ENCODE results near the gene SDHA. TPM values are rescaled to one million over a fixed set of nuclear protein-coding genes. Genes with fewer than 3 reads are reported as not detected.
"Not testable (repeated sequence)": the region's sequence is repeated elsewhere in the genome, so short reads cannot be mapped to it uniquely, and the experiment has no call there.

The SDHA gene
- total RNA-seq, 2 donors from 2014 or later: 62.8 to 75.5 TPM

DNA sequence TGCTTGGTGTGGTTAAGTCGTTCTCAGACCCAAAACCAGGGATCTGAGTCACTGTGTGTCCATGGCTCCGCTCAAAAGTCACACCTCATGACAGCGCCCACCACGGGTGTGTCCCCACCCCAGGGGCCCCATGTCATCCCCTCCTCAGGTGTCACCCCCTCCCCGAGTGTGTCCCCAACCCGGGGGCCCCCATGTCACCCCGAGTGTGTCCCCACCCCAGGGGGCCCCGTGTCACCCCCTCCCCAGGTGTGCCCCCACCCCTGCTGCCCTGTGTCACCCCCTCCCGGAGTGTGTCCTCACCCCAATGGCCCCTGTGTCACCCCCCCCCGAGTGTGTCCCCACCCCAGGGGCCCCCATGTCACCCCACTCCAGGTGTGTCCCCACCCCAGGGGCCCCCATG, 21.8 kb upstream of the SDHA start:
- Histone ChIP-seq H3K4me1 (peaks cover 7% of the 10 kb centered on the region), H3K36me3 (replicated peaks in 1 of 2; ENCODE audit: insufficient read depth in 1 of 2, low read depth in 2 of 2) (no peaks in the 10 kb centered on the region), H3K27ac (no peak overlapping the region), H3K27me3 (no peaks in the 10 kb centered on the region), H3K9me3 (no peaks in the 10 kb centered on the region), H3K4me3 (no peak overlapping the region)
- TF ChIP-seq, protein P1, sequence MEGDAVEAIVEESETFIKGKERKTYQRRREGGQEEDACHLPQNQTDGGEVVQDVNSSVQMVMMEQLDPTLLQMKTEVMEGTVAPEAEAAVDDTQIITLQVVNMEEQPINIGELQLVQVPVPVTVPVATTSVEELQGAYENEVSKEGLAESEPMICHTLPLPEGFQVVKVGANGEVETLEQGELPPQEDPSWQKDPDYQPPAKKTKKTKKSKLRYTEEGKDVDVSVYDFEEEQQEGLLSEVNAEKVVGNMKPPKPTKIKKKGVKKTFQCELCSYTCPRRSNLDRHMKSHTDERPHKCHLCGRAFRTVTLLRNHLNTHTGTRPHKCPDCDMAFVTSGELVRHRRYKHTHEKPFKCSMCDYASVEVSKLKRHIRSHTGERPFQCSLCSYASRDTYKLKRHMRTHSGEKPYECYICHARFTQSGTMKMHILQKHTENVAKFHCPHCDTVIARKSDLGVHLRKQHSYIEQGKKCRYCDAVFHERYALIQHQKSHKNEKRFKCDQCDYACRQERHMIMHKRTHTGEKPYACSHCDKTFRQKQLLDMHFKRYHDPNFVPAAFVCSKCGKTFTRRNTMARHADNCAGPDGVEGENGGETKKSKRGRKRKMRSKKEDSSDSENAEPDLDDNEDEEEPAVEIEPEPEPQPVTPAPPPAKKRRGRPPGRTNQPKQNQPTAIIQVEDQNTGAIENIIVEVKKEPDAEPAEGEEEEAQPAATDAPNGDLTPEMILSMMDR (IDR thresholded peaks at IDR 0.05): no peak
- no peak for TF ChIP-seq POLR2A (IDR thresholded peaks at IDR 0.05)
- DNase-seq (peak in 1 of 4 donors; percentile 8), ATAC-seq (no peak)
- 65 to 92% methylated on average over 3 to 8 of the region's 10 CpGs for WGBS, 2 donors
- intact Hi-C loops (cut with DNase I): no loop called here

DNA sequence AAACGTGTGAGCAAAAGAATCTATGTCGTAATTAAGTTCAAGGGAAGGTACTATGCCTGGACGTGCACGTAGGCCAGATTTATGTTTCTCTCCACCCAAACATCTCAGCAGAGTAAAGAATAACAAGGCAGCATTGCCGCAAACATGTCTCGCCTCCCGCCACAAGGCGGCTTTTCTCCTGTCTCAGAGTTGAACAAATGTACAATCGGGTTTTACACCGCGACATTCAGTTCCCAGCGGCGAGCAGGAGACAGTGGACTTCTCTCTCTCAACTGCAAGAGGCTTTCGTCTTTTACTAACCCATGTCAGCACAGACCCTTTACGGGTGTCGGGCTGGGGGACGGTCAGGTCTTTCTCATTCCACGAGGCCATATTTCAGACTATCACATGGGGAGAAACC, 21.1 kb upstream of the SDHA start:
- ATAC-seq; H3K27me3 ChIP-seq; H3K27ac ChIP-seq; DNase-seq; H3K4me1 ChIP-seq; H3K9me3 ChIP-seq; intact Hi-C loops (cut with DNase I); H3K36me3 ChIP-seq (replicated peaks in 1 of 2; ENCODE audit: insufficient read depth in 1 of 2, low read depth in 2 of 2); H3K4me3 ChIP-seq: not testable (repeated sequence)
- 49 to 54% methylated on average over 18 of the region's 18 CpGs for WGBS, 2 donors

DNA sequence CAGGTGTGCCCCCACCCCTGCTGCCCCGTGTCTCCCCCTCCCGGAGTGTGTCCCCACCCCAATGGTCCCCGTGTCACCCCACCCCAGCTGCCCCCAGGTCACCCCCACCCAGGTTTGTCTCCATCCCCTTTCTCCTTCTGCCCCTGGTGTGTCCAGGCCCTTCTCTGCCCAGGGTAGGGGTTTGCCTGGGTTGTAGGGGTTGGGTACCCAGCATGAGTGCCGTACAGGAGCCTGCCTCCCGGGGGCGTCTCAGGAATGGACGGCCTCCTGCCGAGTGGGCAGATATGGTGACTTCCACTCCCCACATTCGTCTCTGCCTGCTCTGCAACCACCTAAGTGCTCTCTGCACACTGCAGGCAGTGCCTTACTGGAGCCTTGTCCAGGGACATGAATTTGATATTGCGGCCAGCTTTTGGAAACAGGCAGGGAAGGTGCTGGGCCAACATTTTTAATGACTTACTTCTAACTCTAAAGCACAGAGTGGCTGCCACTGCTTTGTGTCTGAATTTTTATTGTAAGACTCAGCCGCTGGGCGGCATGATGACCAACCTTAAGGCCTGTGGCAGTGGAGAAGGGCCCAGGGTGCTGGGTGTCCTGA, 20.1 kb upstream of the SDHA start:
- Histone ChIP-seq H3K27me3 (no peaks in the 10 kb centered on the region), H3K36me3 (replicated peaks in 1 of 2; ENCODE audit: insufficient read depth in 1 of 2, low read depth in 2 of 2) (no peaks in the 10 kb centered on the region), H3K27ac (no peak overlapping the region), H3K4me1 (no peaks in the 10 kb centered on the region), H3K9me3 (no peaks in the 10 kb centered on the region), H3K4me3 (no peak overlapping the region)
- ATAC-seq (no peak), DNase-seq (no peak)
- TF ChIP-seq, protein P1 (IDR thresholded peaks at IDR 0.05): no peak
- TF ChIP-seq POLR2A (IDR thresholded peaks at IDR 0.05): no peak
- 77 to 84% methylated on average over 6 to 10 of the region's 12 CpGs for WGBS, 2 donors
- intact Hi-C loops (cut with DNase I): no loop called here

DNA sequence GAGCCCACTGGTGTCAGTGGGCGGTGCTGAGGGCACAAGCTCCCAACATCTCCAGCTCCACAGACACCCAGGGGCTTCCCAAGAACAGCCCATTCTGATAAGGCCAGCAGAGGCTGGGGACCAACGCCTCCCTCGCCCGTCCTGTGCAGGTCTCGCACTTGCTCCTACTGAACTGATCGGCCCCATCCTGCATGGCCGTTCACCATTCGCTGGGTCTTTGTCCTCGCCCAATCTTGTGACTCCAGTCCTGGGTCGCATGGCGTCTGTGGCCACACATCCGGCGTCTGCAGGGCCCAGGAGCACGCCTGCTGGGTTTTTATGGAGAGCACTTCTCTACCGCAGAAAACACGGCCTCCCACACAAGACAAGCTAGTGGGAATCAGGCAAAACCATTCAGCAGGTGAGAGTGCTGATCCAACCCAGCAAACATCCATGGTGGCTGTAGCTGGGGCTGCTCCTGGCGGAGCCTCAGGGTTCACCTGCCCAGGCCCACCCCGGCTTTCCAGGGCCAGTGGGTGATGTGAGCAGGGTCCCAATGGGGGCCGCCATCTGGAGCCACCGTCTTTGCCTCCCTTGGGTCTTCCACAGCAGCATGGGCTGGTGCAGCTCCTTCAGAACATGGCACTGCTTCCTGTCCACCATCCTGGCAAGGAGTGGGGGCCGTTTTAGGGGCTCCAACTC, 19.5 kb upstream of the SDHA start:
- Histone ChIP-seq H3K4me1 (no peaks in the 10 kb centered on the region), H3K27me3 (no peaks in the 10 kb centered on the region), H3K27ac (no peak overlapping the region), H3K36me3 (replicated peaks in 1 of 2; ENCODE audit: insufficient read depth in 1 of 2, low read depth in 2 of 2) (peaks cover 0 to 3% of the 10 kb centered on the region in 2 donors), H3K4me3 (no peak overlapping the region), H3K9me3 (no peaks in the 10 kb centered on the region)
- TF ChIP-seq, protein P1 (IDR thresholded peaks at IDR 0.05): no peak
- TF ChIP-seq POLR2A (IDR thresholded peaks at IDR 0.05): no peak
- DNase-seq: no peak
- intact Hi-C loops (cut with DNase I): no loop called here
- no peak for ATAC-seq
- WGBS, 2 donors: 93 to 95% methylated on average over 18 to 20 of the region's 21 CpGs

DNA sequence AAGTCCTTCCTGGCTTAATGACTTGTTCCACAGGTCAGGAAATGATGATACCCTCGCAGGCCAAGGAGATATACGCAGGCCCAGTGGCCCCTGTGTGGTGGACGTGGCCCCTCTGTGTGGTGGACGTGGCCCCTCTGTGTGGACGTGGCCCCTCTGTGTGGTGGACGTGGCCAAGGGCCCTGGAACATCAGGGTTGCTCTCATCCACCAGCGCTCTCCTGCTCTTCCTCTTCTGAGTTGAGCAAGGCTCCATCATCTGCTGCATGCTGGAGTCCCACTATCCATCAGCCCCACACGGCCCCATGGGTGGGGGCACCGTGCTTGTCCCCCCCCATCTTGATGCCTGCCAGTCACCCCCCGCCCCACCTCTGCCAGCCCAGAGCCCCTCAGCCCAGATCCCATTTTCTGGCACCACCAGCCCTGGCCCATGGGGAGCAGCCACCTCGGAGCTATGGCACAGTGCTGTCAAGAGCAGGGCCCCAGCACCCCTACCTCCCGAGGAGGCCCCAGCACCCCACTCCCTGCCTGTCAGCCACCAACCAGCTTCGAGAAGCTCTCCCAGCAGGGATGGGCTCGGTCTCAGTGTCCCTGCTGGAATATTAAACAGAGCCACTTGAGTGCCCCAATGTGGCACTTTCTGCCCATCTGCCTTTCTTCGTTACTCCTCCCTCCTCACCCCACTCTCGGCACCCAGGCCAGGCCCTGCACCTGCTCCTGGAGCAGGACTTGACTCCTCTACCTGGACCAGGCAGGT, 18.7 kb upstream of the SDHA start:
- 94 to 99% methylated on average over 16 of the region's 16 CpGs for WGBS, 2 donors

More for the DNA sequence above, 18.7 kb upstream of the SDHA start:
- H3K4me3 ChIP-seq: no peak overlapping the region
- H3K36me3 ChIP-seq (replicated peaks in 1 of 2; ENCODE audit: insufficient read depth in 1 of 2, low read depth in 2 of 2): peaks cover 0 to 8% of the 10 kb centered on the region in 2 donors
- DNase-seq (peak in 1 of 4 donors; percentile 10), ATAC-seq (no peak)
- intact Hi-C loops (cut with DNase I): no loop called here
- H3K27me3 ChIP-seq: no peaks in the 10 kb centered on the region
- TF ChIP-seq, protein P1 (IDR thresholded peaks at IDR 0.05): no peak
- TF ChIP-seq POLR2A (IDR thresholded peaks at IDR 0.05): no peak
- no peaks in the 10 kb centered on the region for H3K4me1 ChIP-seq
- no peak overlapping the region for H3K27ac ChIP-seq
- H3K9me3 ChIP-seq: no peaks in the 10 kb centered on the region
